Breast epithelium (tissue), 3 donors: ENCODE data around the gene ZNF765.
"Not testable (repeated sequence)": the region's sequence is repeated elsewhere in the genome, so short reads cannot be mapped to it uniquely, and the experiment has no call there.

Source experiments
- POLR2A ChIP-seq: fragments of 450-650 bp; IDR thresholded peaks from one replicate; pipeline ENCODE4 v1.6.1; 2016; ENCODE audit warnings: antibody characterized with exemption, mild to moderate bottlenecking, moderate library complexity
- POLR2AphosphoS5 ChIP-seq, 3 donors: sonication (generic); formaldehyde crosslinking; IDR thresholded peaks; one replicate each; pipeline ENCODE4 v1.6.1; 2017; ENCODE audit warnings: antibody characterized with exemption in 3 of 3
- TF ChIP-seq, protein P1 (sequence below), 3 donors: fragments of 450-650 bp; IDR thresholded peaks; one replicate each; pipeline ENCODE4 v1.5.1; 2016 to 2017; ENCODE audit warnings: antibody characterized with exemption in 3 of 3, mild to moderate bottlenecking in 3 of 3, moderate library complexity in 3 of 3

DNA sequence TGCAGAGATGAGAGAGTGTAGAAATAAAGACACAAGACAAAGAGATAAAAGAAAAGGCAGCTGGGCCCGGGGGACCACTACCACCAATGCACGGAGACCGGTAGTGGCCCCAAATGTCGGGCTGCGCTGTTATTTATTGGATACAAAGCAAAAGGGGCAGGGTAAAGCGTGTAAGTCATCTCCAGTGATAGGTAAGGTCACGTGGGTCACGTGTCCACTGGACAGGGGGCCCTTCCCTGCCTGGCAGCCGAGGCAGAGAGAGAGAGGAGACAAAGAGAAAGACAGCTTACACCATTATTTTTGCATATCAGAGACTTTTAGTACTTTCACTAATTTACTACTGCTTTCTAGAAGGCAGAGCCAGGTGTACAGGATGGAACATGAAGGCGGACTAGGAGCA lies 34.9 kb upstream of the ZNF765 start:
- not testable (repeated sequence) for TF ChIP-seq POLR2A; POLR2AphosphoS5 (IDR thresholded peaks at IDR 0.05)
- TF ChIP-seq, protein P1, sequence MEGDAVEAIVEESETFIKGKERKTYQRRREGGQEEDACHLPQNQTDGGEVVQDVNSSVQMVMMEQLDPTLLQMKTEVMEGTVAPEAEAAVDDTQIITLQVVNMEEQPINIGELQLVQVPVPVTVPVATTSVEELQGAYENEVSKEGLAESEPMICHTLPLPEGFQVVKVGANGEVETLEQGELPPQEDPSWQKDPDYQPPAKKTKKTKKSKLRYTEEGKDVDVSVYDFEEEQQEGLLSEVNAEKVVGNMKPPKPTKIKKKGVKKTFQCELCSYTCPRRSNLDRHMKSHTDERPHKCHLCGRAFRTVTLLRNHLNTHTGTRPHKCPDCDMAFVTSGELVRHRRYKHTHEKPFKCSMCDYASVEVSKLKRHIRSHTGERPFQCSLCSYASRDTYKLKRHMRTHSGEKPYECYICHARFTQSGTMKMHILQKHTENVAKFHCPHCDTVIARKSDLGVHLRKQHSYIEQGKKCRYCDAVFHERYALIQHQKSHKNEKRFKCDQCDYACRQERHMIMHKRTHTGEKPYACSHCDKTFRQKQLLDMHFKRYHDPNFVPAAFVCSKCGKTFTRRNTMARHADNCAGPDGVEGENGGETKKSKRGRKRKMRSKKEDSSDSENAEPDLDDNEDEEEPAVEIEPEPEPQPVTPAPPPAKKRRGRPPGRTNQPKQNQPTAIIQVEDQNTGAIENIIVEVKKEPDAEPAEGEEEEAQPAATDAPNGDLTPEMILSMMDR (IDR thresholded peaks at IDR 0.05): not testable (repeated sequence)
